Measurements from ENCODE around the gene GNG13.

Gene GNG13

DNA sequence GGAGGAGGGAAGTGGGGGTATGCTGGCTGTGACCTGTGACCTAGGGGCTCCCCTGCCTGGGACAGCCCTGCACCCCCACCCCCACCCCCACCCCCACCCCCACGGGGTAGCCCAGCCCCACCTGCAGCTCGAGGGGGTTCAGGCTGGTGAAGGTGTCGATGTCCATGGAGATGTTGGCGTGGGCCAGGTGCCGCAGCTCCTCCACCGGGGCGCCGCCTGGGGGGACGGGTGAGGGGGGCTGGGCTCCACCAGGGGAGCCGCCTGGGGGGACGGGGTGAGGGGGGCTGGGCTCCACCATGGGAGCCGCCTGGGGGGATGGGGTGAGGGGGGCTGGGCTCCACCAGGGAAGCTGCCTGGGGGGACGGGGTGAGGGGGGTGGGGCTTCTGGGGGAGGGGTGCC, 30.1 kb downstream of the GNG13 start:
- TF ChIP-seq, protein P1, sequence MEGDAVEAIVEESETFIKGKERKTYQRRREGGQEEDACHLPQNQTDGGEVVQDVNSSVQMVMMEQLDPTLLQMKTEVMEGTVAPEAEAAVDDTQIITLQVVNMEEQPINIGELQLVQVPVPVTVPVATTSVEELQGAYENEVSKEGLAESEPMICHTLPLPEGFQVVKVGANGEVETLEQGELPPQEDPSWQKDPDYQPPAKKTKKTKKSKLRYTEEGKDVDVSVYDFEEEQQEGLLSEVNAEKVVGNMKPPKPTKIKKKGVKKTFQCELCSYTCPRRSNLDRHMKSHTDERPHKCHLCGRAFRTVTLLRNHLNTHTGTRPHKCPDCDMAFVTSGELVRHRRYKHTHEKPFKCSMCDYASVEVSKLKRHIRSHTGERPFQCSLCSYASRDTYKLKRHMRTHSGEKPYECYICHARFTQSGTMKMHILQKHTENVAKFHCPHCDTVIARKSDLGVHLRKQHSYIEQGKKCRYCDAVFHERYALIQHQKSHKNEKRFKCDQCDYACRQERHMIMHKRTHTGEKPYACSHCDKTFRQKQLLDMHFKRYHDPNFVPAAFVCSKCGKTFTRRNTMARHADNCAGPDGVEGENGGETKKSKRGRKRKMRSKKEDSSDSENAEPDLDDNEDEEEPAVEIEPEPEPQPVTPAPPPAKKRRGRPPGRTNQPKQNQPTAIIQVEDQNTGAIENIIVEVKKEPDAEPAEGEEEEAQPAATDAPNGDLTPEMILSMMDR (IDR thresholded peaks at IDR 0.05; ENCODE audit: unreplicated experiment in 3 of 3) = no peak
- H3K4me1 Mint-ChIP-seq = no peaks in the 10 kb centered on the region
- no peak overlapping the region for H3K4me3 Mint-ChIP-seq
- no peaks in the 10 kb centered on the region for H3K36me3 Mint-ChIP-seq (ENCODE audit: low read depth)
- no peak overlapping the region for H3K27ac Mint-ChIP-seq
- H3K9me3 Mint-ChIP-seq = no peaks in the 10 kb centered on the region
- peaks cover 5% of the 10 kb centered on the region for H3K27me3 Mint-ChIP-seq (ENCODE audit: low read depth)

- TF ChIP-seq, protein P1 (IDR thresholded peaks at IDR 0.05; ENCODE audit: unreplicated experiment in 3 of 3) = no peak
- Mint-ChIP-seq H3K4me3 (no peak overlapping the region), H3K36me3 (ENCODE audit: low read depth) (no peaks in the 10 kb centered on the region), H3K9me3 (no peaks in the 10 kb centered on the region), H3K27me3 (ENCODE audit: low read depth) (peaks cover 5% of the 10 kb centered on the region), H3K27ac (no peak overlapping the region), H3K4me1 (no peaks in the 10 kb centered on the region)
Observed at GRCh38 chr16:769934-770333, 30.6 kb downstream of the GNG13 start.

DNA sequence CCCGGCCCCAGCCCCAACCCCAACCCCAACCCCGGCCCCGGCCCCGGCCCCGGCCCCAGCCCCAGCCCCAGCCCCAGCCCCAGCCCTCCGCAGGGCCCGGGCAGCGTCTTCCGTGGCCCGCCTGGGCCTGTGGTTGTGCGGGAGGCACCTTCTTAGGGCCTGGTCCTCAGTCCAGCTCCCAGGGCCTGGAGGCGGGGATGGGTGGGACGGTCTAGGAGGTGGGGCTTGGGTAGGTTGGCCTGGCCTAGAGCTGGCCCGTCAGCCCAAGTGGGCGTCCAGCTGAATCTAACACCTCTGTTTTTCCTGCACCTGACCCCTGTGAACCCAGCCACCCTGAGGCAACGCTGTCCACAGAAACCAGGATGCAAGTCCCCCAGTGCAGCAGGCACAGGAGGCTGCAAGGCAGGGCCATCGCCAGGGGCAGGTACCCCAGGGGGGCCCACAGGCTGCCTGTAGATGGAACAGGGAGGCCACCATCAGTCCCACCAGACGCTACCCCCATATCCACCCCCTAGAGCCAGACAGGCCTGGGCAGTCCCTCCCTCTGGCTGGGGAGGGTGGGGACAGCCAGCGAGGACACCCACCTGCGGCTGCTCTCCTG, 31.2 kb downstream of the GNG13 start:
- Mint-ChIP-seq H3K4me1 (no peaks in the 10 kb centered on the region), H3K36me3 (ENCODE audit: low read depth) (no peaks in the 10 kb centered on the region), H3K4me3 (no peak overlapping the region), H3K9me3 (no peaks in the 10 kb centered on the region), H3K27me3 (ENCODE audit: low read depth) (peaks cover 5% of the 10 kb centered on the region), H3K27ac (no peak overlapping the region)
- TF ChIP-seq, protein P1 (IDR thresholded peaks at IDR 0.05; ENCODE audit: unreplicated experiment in 3 of 3) = no peak

DNA sequence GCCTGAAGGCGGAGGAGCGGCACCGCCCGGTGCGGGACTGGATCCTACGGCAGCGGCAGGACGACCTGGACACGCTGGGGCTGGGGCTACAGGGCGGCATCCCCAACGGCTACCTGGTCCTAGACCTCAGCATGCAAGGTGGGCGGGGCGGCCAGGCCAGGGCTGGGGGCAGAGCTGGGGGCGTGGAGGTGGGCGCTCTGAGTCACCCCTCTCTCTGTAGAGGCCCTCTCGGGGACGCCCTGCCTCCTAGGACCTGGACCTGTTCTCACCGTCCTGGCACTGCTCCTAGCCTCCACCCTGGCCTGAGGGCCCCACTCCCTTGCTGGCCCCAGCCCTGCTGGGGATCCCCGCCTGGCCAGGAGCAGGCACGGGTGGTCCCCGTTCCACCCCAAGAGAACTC, 32.1 kb downstream of the GNG13 start:
- no peaks in the 10 kb centered on the region for H3K9me3 Mint-ChIP-seq
- H3K36me3 Mint-ChIP-seq (ENCODE audit: low read depth) = no peaks in the 10 kb centered on the region
- TF ChIP-seq, protein P1 (IDR thresholded peaks at IDR 0.05; ENCODE audit: unreplicated experiment in 3 of 3) = no peak
- peaks cover 5% of the 10 kb centered on the region for H3K27me3 Mint-ChIP-seq (ENCODE audit: low read depth)
- H3K4me3 Mint-ChIP-seq = no peak overlapping the region
- no peaks in the 10 kb centered on the region for H3K4me1 Mint-ChIP-seq
- H3K27ac Mint-ChIP-seq = no peak overlapping the region

GRCh38 chr16:767743-768235, 32.7 kb downstream of the GNG13 start:
- Mint-ChIP-seq H3K9me3 (no peaks in the 10 kb centered on the region), H3K4me1 (no peaks in the 10 kb centered on the region), H3K4me3 (no peak overlapping the region), H3K27me3 (ENCODE audit: low read depth) (peaks cover 5% of the 10 kb centered on the region), H3K36me3 (ENCODE audit: low read depth) (no peaks in the 10 kb centered on the region), H3K27ac (no peak overlapping the region)
- TF ChIP-seq, protein P1 (IDR thresholded peaks at IDR 0.05; ENCODE audit: unreplicated experiment in 3 of 3) = no peak
